Fibroblast of lung (primary cell): ENCODE results near the gene ARHGAP6. TPM values are rescaled to one million over a fixed set of nuclear protein-coding genes. Genes with fewer than 3 reads are reported as not detected.

Experiments used
- DNase-seq, 2 donors: peaks; one replicate each; pipeline versions ENCODE4 v3.0.0 to v3.0.0-alpha.2; 2010; ENCODE audit warnings: low read depth in 2 of 2
- H2AFZ ChIP-seq: 2 replicates; pipeline ENCODE4 v1.5.1; 2012; ENCODE audit warnings: low read length, control low read depth, inconsistent platforms
- H3K27ac ChIP-seq: 2 replicates; pipeline ENCODE4 v1.5.1; 2011; ENCODE audit warnings: low read length, control low read depth; ENCODE audit not compliant: insufficient read depth
- H3K27me3 ChIP-seq: 2 replicates; pipeline ENCODE4 v1.5.1; 2011; ENCODE audit warnings: mild to moderate bottlenecking, low read length; ENCODE audit not compliant: control insufficient read depth, insufficient read depth
- H3K36me3 ChIP-seq: 2 replicates; pipeline ENCODE4 v1.5.1; 2011; ENCODE audit warnings: low read length; ENCODE audit not compliant: control insufficient read depth, insufficient read depth
- H3K4me1 ChIP-seq: 2 replicates; pipeline ENCODE4 v1.5.1; 2011; ENCODE audit warnings: low read length; ENCODE audit not compliant: control insufficient read depth, insufficient read depth; ENCODE audit errors: extremely low read depth
- H3K4me2 ChIP-seq: 2 replicates; pipeline ENCODE4 v1.5.1; 2011; ENCODE audit warnings: low read length, control low read depth; ENCODE audit not compliant: insufficient read depth; ENCODE audit errors: extremely low read depth
- H3K4me3 ChIP-seq, 4 experiments: fragments of 200-600 bp in 1 of 4; sonication (generic) in 1 of 4; replicated peaks in 1 of 4; 2 replicates each; pipeline ENCODE4 v1.5.1; 2011 to 2016; ENCODE audit warnings: low read length in 4 of 4, low read depth in 3 of 4, mild to moderate bottlenecking in 3 of 4, control low read depth in 2 of 4, inconsistent platforms in 1 of 4, mixed read lengths in 1 of 4; ENCODE audit not compliant: insufficient read depth in 1 of 4; ENCODE audit errors: control extremely low read depth in 1 of 4
- H3K79me2 ChIP-seq: 2 replicates; pipeline ENCODE4 v1.5.1; 2012; ENCODE audit warnings: mild to moderate bottlenecking, low read length, inconsistent platforms; ENCODE audit not compliant: control insufficient read depth, insufficient read depth
- H3K9ac ChIP-seq: 2 replicates; pipeline ENCODE4 v1.5.1; 2011; ENCODE audit warnings: mild to moderate bottlenecking, low read length, control low read depth; ENCODE audit not compliant: insufficient read depth
- H3K9me3 ChIP-seq: 2 replicates; pipeline ENCODE4 v1.5.1; 2012; ENCODE audit warnings: low read depth, low read length; ENCODE audit not compliant: control insufficient read depth, insufficient read depth
- H4K20me1 ChIP-seq: 2 replicates; pipeline ENCODE4 v1.5.1; 2011; ENCODE audit warnings: low read length; ENCODE audit not compliant: control insufficient read depth, insufficient read depth; ENCODE audit errors: extremely low read depth
- EZH2 ChIP-seq: IDR thresholded peaks from 2 replicates; pipeline ENCODE4 v1.5.1; 2012; ENCODE audit warnings: low read length, control low read depth, mild to moderate bottlenecking; ENCODE audit errors: missing control alignments
- polyA plus RNA-seq, 2 donors: library from polyadenylated mRNA; depleted of rRNA in 1 of 2; stranded (reverse) in 1 of 2; unstranded in 1 of 2; fragments of >200 nt; gene quantifications; 2 replicates each; pipeline ENCODE4 v1.2.1, GENCODE V29; 2011 to 2012; ENCODE audit warnings: missing spikeins in 1 of 2
- total RNA-seq: library from RNA; depleted of rRNA; stranded (reverse); fragments of >200 nt; gene quantifications from 2 replicates; pipeline ENCODE4 v1.2.1, GENCODE V29; 2014
- TF ChIP-seq, protein P1 (sequence below), 2 donors: IDR thresholded peaks in 1 of 2; conservative IDR thresholded peaks in 1 of 2; 1 replicate in 1 of 2; 2 replicates in 1 of 2; pipeline ENCODE4 v1.5.1; 2011 to 2012; ENCODE audit warnings: low read length in 2 of 2, control low read depth in 1 of 2, inconsistent platforms in 1 of 2, low read depth in 1 of 2, mild to moderate bottlenecking in 1 of 2

ARHGAP6 gene
- total and polyA plus RNA-seq, 2 donors (not counting 1 experiment from before 2014, with no cell fraction given): 5.9 to 11.7 TPM

DNA sequence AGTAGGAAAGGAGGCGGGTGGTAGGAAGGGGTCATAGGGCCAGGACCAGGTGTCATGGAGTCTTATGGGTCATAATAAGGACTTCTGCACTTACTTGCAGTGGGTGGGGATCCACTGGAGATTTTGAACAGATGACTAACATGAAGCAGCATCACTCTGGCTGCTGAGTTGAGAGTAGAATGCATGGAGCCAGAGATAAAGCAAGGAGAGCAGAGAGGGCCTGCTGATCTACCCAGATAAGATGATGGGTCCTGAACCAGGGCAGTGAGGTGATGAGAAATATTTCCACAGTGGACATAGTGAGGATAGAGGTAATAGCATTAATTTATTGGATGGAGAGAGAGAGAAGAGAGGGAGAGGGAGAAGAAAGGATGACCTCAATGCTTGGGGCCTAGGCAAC lies 506.6 kb downstream of the ARHGAP6 start:
- no peak overlapping the region for H3K27ac ChIP-seq
- no peaks in the 10 kb centered on the region for H3K9me3 ChIP-seq
- no peak for DNase-seq
- no peaks in the 10 kb centered on the region for H3K36me3 ChIP-seq
- H3K9ac ChIP-seq: no peak overlapping the region
- no peaks in the 10 kb centered on the region for H3K27me3 ChIP-seq
- no peak overlapping the region for H2AFZ ChIP-seq
- no peaks in the 10 kb centered on the region for H4K20me1 ChIP-seq
- H3K4me1 ChIP-seq: no peaks in the 10 kb centered on the region
- H3K4me2 ChIP-seq: no peak overlapping the region
- TF ChIP-seq, protein P1, sequence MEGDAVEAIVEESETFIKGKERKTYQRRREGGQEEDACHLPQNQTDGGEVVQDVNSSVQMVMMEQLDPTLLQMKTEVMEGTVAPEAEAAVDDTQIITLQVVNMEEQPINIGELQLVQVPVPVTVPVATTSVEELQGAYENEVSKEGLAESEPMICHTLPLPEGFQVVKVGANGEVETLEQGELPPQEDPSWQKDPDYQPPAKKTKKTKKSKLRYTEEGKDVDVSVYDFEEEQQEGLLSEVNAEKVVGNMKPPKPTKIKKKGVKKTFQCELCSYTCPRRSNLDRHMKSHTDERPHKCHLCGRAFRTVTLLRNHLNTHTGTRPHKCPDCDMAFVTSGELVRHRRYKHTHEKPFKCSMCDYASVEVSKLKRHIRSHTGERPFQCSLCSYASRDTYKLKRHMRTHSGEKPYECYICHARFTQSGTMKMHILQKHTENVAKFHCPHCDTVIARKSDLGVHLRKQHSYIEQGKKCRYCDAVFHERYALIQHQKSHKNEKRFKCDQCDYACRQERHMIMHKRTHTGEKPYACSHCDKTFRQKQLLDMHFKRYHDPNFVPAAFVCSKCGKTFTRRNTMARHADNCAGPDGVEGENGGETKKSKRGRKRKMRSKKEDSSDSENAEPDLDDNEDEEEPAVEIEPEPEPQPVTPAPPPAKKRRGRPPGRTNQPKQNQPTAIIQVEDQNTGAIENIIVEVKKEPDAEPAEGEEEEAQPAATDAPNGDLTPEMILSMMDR (conservative IDR thresholded peaks at IDR 0.05 in 1 of 2, IDR thresholded peaks at IDR 0.05 in 1 of 2; ENCODE audit: low read depth in 1 of 2, low read length in 2 of 2): no peak
- TF ChIP-seq EZH2: no peak
- no peak overlapping the region for H3K4me3 ChIP-seq
- no peaks in the 10 kb centered on the region for H3K79me2 ChIP-seq

DNA sequence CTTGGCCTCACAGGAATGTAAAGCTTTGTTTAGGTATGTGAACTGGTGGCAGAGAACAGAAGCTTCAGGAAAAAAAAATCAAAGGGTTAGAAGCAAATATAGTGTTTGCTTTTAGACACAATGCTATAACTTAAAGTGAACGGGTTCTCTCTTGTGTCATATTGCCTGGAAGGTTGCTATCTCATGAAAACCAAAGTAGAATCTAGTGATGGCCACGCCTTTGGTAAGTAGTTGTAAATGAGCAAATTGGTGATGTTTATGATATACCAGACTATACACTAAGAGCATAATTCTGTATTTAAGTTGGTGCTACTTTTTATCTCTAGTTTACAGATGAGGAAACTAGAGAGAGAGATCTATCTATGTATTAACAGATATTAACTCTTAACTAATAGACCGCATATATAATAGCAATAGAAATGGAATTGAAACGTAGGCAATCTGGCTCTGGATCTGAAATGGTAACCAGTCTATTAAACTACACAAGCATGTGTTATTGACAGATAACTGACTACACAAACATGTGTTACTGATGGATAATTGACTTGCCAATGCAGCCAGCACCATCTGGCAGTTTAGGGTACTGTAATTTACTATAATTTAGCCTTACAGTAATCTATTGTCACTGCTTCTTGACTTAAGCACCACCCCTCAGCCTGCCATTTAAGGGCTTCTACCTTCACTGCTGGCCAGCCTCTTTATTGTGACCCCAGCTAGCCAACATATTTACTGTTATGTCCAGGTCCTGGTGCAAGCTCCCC lies 513.7 kb downstream of the ARHGAP6 start:
- H3K4me1 ChIP-seq: no peaks in the 10 kb centered on the region
- H2AFZ ChIP-seq: no peak overlapping the region
- no peak overlapping the region for H3K4me2 ChIP-seq
- no peak overlapping the region for H3K9ac ChIP-seq
- no peaks in the 10 kb centered on the region for H4K20me1 ChIP-seq
- no peak for DNase-seq
- no peaks in the 10 kb centered on the region for H3K36me3 ChIP-seq
- no peak overlapping the region for H3K4me3 ChIP-seq
- TF ChIP-seq EZH2: no peak
- TF ChIP-seq, protein P1 (conservative IDR thresholded peaks at IDR 0.05 in 1 of 2, IDR thresholded peaks at IDR 0.05 in 1 of 2; ENCODE audit: low read depth in 1 of 2, low read length in 2 of 2): no peak
- no peak overlapping the region for H3K27ac ChIP-seq
- H3K27me3 ChIP-seq: no peaks in the 10 kb centered on the region
- H3K79me2 ChIP-seq: no peaks in the 10 kb centered on the region
- H3K9me3 ChIP-seq: no peaks in the 10 kb centered on the region

DNA sequence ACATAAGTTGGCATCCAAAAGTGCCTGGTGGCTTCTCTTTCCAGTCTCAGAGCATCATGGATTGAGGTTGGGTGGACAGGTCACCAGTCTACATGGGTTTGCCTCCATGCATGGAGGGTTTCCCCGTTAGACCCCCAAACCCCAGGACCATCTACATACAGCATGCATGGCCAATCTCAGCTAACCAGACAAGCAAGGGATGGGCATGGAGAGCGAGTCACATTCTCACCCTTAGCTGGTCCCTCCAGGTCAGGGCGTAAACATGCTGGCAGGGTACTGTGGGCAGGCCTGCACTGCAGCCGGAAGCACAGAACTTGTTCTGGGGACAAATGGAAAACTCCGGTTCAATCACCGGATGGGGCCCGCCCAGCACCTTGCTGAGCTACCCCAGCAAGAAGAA lies 517.3 kb downstream of the ARHGAP6 start:
- TF ChIP-seq, protein P1 (conservative IDR thresholded peaks at IDR 0.05 in 1 of 2, IDR thresholded peaks at IDR 0.05 in 1 of 2; ENCODE audit: low read depth in 1 of 2, low read length in 2 of 2): no peak
- TF ChIP-seq EZH2: no peak
- Histone ChIP-seq H3K9ac (no peak overlapping the region), H2AFZ (no peak overlapping the region), H3K4me1 (no peaks in the 10 kb centered on the region), H3K79me2 (no peaks in the 10 kb centered on the region), H3K4me2 (no peak overlapping the region), H3K9me3 (no peaks in the 10 kb centered on the region), H3K27ac (no peak overlapping the region), H3K27me3 (no peaks in the 10 kb centered on the region), H4K20me1 (no peaks in the 10 kb centered on the region), H3K4me3 (no peak overlapping the region), H3K36me3 (no peaks in the 10 kb centered on the region)
- DNase-seq: no peak
